ENCODE results near the gene CAMSAP2.

GRCh38 chr1:200699871-200700270, 38.8 kb upstream of the CAMSAP2 start:
- TF ChIP-seq CTCF (IDR thresholded peaks at IDR 0.05; ENCODE audit: insufficient read depth, low read length, poor library complexity, severe bottlenecking) (no peak), EZH2phosphoT487 (conservative IDR thresholded peaks at IDR 0.05; ENCODE audit: low read length) (no peak)

Measured in SU-DHL-6 (cell line).